ENCODE results near the gene TBL1X.
"Not testable (repeated sequence)": the region's sequence is repeated elsewhere in the genome, so short reads cannot be mapped to it uniquely, and the experiment has no call there.

Gene TBL1X

DNA sequence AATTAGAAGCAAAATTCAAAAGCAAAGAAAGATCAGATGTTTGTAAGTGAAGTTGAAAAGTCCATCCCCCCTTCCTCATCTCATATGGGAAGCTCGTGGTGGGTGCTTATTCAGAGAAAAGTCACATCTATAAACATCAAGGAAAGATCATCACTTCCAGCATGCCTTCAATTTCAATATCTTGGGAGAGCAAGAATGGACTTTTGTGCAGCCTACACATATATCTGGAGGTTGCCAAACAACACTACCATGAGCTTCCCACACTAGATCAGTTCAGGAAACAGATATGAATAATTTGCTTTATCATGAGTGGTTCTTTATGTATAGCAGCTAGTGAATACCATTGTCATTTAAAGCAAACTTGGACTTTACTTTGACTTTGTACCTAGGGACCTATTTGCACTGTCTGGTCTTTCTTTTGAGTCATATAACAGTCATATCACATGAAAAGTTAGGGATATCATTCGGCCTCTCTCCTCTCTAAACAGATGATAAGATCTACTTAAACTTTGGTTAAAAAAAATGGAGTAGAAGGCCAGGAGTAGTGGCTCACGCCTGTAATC, 5.6 kb upstream of the TBL1X start:
- no peak for DNase-seq (ENCODE audit: low spot score)

- no peak for DNase-seq (ENCODE audit: low spot score)
These were observed 3.8 kb upstream of the TBL1X start for GRCh38 chrX:9461087-9461486.

DNA sequence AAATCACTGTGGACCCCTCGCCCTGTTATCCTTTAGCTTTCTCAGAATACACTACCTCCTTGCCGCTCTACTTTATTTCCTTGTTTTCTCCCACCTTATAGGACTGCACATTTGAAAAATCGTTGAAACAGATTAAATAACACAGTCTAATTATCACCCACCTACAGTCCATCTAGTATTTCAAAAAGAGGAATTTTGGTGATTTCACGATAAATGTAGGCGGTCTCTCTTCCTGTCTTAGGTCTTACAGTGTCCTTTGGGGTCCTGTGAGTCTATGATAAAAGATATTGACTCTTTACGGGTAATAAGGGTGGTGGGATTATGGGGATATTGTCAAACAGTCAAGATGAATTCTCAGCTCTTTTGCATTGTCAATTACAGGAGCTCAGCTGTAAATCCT, 2.4 kb upstream of the TBL1X start:
- no peak for DNase-seq (ENCODE audit: low spot score)

DNA sequence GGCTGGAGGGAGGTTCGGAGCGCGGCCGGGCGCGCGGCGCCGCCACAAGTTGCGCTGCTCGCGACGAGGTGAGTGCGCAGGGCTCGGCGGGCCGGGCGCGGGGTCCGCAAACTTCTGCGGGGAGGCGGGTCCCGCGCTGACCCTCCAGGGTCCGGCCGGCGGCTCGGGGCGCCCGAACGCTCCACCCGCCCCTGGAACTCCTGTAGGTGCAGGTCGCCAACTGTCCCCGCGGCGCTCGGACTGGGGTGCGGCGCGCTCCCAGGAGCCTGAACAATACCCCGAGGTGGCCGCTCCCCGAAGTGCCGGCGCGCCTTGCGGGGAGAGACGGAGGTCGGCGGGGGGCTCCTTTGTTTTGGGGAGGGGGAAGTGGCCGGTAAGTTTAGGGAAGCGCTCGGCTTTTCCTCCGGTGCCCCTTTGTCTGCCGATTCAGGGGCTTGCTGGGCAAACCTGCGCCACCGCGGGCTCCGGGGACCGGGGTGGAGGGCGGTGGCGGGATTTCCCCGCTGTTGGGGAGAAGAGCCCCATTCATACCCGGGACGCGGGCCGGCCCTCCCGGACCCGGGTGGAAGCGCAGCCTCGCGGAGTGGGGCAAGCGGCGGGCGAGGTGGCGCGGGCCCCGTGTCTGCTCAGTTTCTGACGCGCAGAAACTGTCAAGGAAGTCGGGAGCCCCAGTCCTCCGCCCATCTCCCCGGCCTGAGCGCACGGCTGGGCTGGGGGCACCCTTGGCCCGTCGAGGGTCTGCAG, 694 bp downstream of the TBL1X start:
- no peak for DNase-seq (ENCODE audit: low spot score)

DNA sequence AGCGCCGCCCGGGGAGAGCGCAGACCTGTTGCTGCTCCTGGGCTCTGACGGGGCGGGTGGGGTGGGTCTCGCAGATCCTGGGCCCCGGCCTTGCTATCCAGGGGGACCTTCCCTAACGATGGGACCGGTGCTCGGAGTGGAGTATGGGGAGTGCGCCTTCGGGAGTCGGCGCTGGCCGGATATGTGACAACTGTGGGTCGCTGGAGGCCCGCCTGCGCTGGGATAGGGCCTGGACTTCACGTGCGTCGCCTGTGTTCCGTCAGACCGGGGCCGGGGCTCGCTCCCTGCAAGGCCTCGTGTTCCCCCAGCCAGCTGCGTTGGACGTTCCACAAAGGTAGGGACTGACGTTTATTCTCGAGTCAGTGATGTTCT, 1.3 kb downstream of the TBL1X start:
- DNase-seq (ENCODE audit: low spot score) = no peak

- no peak for DNase-seq (ENCODE audit: low spot score)
These were observed 1.9 kb downstream of the TBL1X start for GRCh38 chrX:9466736-9467135.

GRCh38 chrX:9467146-9467545, 2.3 kb downstream of the TBL1X start:
- no peak for DNase-seq (ENCODE audit: low spot score)

GRCh38 chrX:9467751-9468150, 2.9 kb downstream of the TBL1X start:
- no peak for DNase-seq (ENCODE audit: low spot score)

DNA sequence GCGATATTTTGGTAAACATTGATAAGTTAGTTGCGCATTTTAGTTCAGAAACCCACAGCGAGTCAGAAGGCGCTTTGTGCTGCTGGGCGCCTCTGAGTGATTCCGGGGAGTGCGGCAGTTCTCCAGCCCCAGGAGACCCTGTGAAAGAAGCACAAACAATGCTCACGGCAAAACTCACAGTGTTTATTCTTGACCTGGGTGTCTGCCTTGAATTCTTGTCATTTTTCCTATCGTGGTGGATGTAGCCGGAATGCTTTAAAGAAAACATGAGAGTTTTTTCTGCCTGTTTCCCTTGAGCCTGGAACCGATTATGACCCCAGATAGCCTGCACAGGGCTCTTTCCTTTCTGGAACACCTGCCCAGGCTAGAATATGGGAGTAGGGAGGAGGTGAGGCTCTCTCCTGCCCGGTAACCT, 6.7 kb downstream of the TBL1X start:
- no peak for DNase-seq (ENCODE audit: low spot score)

- no peak for DNase-seq (ENCODE audit: low spot score)
These were observed 8.8 kb downstream of the TBL1X start for GRCh38 chrX:9473708-9474107.

GRCh38 chrX:9475417-9475816, 10.6 kb downstream of the TBL1X start:
- not testable (repeated sequence) for DNase-seq (ENCODE audit: low spot score)

DNA sequence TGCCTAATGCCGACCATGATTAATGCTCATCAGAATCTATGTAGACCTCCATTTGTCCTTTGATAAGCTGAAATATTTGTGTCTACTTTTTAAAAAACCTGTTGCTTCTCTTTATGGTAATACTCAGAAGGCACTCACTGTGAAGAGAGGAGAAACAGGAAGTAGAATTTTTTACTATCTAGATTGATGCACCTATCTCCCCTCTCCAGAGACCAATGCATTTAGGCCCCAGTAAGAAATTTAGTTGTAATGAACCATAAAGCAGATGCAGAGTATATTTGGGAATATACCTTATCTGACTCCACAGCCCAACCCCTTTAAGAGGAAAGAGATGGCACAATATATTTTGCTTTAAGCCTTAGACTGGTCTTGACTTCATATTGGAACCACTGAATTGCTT, 11.1 kb downstream of the TBL1X start:
- no peak for DNase-seq (ENCODE audit: low spot score)

GRCh38 chrX:9476810-9477575, 12.1 kb downstream of the TBL1X start:
- DNase-seq (ENCODE audit: low spot score) = no peak

- no peak for DNase-seq (ENCODE audit: low spot score)
These were observed 17.6 kb downstream of the TBL1X start for GRCh38 chrX:9482408-9482807.

- no peak for DNase-seq (ENCODE audit: low spot score)
These were observed 18.0 kb downstream of the TBL1X start for GRCh38 chrX:9482837-9483236.

GRCh38 chrX:9483376-9483775, 18.5 kb downstream of the TBL1X start:
- DNase-seq (ENCODE audit: low spot score) = no peak

GRCh38 chrX:9486786-9487387, 22.0 kb downstream of the TBL1X start:
- DNase-seq (ENCODE audit: low spot score) = no peak

GRCh38 chrX:9488586-9488985, 23.7 kb downstream of the TBL1X start:
- no peak for DNase-seq (ENCODE audit: low spot score)

DNA sequence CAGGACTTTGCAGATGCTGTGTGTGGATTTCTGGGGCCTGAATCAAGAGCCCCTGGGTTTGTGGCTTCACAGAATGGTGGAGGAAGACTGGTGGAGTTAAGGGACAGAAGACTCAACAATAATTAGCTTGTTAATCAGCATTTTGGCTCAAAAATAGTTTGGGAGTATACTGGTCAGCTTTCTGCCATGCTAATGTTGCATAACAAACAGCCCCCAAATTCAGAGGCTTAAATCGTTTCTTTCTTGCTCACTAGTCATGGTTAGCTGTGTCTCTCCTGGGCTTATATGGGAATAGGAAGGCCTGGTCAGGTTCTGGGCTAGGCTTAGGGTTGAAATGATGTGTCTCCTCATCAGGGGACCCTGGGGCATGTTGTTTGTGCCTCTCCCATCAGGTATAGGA, 24.4 kb downstream of the TBL1X start:
- no peak for DNase-seq (ENCODE audit: low spot score)

GRCh38 chrX:9492901-9493300, 28.0 kb downstream of the TBL1X start:
- no peak for DNase-seq (ENCODE audit: low spot score)

GRCh38 chrX:9493936-9494335, 29.1 kb downstream of the TBL1X start:
- no peak for DNase-seq (ENCODE audit: low spot score)

DNA sequence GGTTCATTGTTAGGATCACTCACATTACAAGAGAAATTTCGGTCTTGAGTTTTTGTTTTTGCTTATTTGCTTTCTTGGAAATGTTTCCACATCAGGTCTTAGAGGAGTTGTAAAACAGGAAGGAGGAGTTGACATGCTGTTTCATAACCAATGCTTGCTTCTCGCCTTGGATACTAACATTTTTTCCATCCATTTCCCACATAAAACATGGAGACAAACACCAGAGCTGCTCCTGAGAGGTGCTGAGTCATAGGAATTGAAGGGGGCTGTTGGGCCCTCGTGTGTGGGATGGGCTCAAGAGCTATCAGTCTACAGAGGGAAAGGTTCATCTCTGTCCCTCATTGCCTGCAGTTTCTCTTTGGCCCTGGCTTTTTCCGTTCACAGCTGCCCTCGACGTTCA, 29.9 kb downstream of the TBL1X start:
- no peak for DNase-seq (ENCODE audit: low spot score)

DNA sequence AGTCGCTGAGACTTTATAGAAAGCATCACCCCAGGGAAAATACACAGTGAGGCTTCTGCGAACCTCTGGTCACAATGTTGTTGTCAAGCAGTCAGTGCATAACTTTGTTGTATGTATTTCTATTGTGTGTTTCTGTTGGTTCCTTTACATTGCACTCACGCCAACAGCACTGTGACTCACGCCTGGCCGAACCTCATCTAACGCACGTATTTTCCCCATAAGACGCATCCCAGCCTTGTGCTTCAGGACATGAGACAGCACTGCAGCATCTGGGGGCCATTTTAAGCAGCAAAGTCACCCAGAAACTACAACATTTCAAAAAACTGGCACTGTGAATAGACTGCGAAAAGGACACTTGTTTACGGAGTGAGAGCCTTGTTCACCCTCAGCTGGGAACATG, 30.6 kb downstream of the TBL1X start:
- no peak for DNase-seq (ENCODE audit: low spot score)
